GM12801 (cell line): ENCODE measurements around the gene MAG.

Experiments used
- CTCF ChIP-seq: IDR thresholded peaks from one replicate; pipeline ENCODE4 v1.5.1; 2011; ENCODE audit warnings: control low read depth; ENCODE audit not compliant: insufficient read length; ENCODE audit errors: extremely low read depth

Gene MAG

DNA sequence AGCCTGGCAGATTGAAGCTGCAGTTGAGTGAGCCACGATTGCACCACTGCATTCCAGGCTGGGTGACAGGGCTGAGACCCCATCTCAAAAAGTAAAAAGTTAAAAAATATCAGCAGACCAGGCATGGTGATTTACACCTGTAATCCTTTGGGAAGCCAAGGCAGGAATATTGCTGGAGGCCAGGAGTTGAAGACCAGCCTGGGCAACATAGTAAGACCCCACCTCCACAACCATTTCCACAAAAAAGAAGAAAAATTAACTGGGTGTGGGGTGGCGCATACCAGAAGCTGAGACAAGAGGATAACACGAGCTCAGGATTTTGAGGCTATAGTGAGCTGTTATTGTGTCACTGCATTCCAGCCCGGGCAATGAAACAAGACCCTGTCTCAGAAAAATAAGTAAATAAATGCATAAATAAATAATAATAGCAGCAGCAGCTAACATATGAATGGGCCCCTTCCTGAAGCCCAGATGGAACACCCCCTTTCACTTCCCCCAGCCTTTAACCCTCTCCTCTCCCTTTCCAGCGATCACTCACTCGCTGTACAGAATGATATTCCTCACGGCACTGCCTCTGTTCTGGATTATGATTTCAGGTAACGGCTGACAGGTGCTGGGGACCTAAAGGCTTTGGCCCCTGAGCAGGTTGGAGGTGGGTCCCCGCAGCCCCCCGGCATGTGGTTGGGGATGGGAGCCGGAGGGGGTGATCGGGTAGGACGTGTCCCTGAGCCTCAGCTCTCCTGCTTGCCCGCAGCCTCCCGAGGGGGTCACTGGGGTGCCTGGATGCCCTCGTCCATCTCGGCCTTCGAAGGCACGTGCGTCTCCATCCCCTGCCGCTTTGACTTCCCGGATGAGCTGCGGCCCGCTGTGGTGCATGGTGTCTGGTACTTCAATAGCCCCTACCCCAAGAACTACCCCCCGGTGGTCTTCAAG, 3.2 kb downstream of the MAG start:
- no peak for TF ChIP-seq CTCF

GRCh38 chr19:35295792-35296462, 4.0 kb downstream of the MAG start:
- no peak for TF ChIP-seq CTCF

DNA sequence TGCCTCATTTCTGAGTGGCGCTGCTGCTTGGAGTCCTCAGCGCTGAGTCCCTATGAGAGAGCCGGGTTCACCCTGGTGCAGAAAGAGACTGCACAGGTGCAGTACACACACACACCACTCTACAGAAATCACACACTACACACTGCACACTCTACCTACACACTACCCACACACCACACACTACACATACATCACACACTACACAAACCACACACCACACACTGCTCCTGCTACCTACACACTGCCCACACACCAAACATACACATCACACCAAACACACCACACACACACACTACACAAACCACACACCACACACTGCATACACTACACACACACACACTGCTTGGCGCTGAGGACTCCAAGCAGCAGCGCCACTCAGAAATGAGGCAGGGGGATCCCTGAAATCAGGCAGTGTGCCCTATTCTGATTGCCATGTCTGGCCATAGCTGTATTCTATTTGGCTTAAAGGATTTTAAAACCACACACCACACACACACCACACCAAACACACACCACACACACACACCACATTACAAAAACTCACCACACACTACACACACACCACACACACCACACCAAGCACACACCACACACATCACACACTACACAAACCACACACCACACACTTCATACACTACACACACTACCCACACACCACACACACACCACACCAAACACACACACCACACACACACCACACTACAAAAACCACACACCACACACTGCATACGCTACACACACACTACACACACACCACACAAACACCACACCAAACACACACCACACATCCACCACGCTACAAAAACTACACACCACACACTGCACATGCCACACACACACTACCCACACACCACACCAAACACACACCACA, 4.9 kb downstream of the MAG start:
- no peak for TF ChIP-seq CTCF

GRCh38 chr19:35297515-35297848, 5.5 kb downstream of the MAG start:
- no peak for TF ChIP-seq CTCF

DNA sequence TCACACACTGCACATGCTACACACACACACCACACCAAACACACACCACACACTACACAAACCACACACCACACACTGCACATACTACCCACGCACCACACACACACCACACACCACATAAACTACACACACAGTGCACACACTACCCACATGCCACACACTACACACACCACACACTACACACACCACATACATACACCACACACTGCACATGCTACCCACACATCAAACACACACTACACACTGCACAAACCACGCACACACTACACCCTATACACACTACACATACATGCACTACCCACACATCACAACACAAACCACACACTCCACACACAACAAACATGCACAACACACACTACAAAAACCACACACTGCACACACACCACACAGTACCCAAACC, 6.0 kb downstream of the MAG start:
- TF ChIP-seq CTCF, result no peak

- no peak for TF ChIP-seq CTCF
These were observed 6.6 kb downstream of the MAG start for GRCh38 chr19:35298561-35298972.
